ENCODE data around the gene LRPPRC. TPM values are rescaled to one million over a fixed set of nuclear protein-coding genes. Genes with fewer than 3 reads are reported as not detected.

LRPPRC gene
- total and polyA plus RNA-seq, 9 of the 15 experiments (the other 6 are each of a cell fraction or from before 2014, with no cell fraction given), result 41.5 to 214 (median 138) TPM

DNA sequence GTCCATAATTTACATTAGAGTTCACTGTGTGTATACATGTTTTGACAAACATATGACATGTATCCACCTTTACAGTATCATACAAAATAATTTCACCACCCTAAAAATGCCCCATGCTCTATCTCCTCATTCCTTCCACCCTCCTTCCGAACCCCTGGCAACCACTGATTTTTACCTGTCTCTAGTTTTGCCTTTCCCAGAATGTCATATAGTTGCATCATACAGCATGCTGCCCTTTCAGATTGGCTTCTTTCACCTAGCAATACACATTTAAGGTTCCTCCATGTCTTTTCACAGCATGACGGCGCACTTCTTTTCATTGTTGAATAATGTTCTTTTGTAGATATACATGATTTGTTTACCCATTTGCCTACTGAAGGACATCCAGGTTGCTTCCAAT lies 10.4 kb downstream of the LRPPRC start:
- DNase-seq (ENCODE audit: extremely low read depth in 1 of 4, low spot score in 3 of 4) (peak in 1 of 4 experiments; percentile 16), FAIRE-seq (no peak), ATAC-seq (peak; percentile 79)
- Histone ChIP-seq H3K4me3 (no peak overlapping the region), H3K79me2 (ENCODE audit: control insufficient read depth, insufficient read depth, low read length) (peaks cover 89% of the 10 kb centered on the region), H3K4me1 (replicated peaks in 1 of 2; ENCODE audit: control insufficient read depth in 2 of 2, insufficient read depth in 2 of 2, low read length in 2 of 2) (peaks cover 0 to 4% of the 10 kb centered on the region in 2 experiments; a peak in 2 of 5 replicates), H2AFZ (ENCODE audit: low read depth, low read length) (no peak overlapping the region), H4K20me1 (replicated peaks; ENCODE audit: control insufficient read depth, insufficient read depth, low read length) (no peaks in the 10 kb centered on the region; the same call in 1 of the 2 replicates), H3K4me2 (ENCODE audit: insufficient read depth, low read length) (no peak overlapping the region), H3K9ac (ENCODE audit: insufficient read depth in 1 of 2, low read depth in 2 of 2, low read length in 2 of 2) (no peak overlapping the region), H3K27ac (ENCODE audit: extremely low read depth, low read depth, low read length) (peak overlapping the region; percentile 32), H3K9me3 (replicated peaks; ENCODE audit: control insufficient read depth, insufficient read depth, low read depth, low read length) (no peaks in the 10 kb centered on the region), H3K9me1 (ENCODE audit: control insufficient read depth, insufficient read depth, low read length) (no peaks in the 10 kb centered on the region), H3K36me3 (ENCODE audit: control insufficient read depth, insufficient read depth, low read length) (peaks cover 94% of the 10 kb centered on the region), H3K27me3 (ENCODE audit: control insufficient read depth in 2 of 2, insufficient read depth in 2 of 2, low read length in 2 of 2) (no peaks in the 10 kb centered on the region)
- in situ Hi-C loops (cut with MboI) (no loop called here), intact Hi-C loops (cut with micrococcal nuclease) (no loop called here)
- CTCF ChIA-PET (ENCODE audit: low intra/inter-chr PET ratio), result no interaction called here
- BruUV-seq (replicated peaks), result no TSS peak
- 80% methylated on average over 3 of the region's 3 CpGs for WGBS (ENCODE audit: insufficient coverage, low coverage, missing lambda C conversion rate)
- POLR2A ChIA-PET, result interaction anchor here (0.8 to 1.5 kb wide), 4 partner anchors 7 to 27 kb away, joined by 3 to 6 read pairs (median 3); no protein-coding TSS in a partner anchor
- TF ChIP-seq NR4A1 (CRISPR knock-in tag; IDR thresholded peaks at IDR 0.05) (no peak), NR4A1 (tag; IDR thresholded peaks at IDR 0.05) (0 out of 2 replicates have a peak, but pooled peaks have one; percentile 64), DPF2 (IDR thresholded peaks at IDR 0.05) (no peak), ILK (tag; IDR thresholded peaks at IDR 0.05; ENCODE audit: borderline replicate concordance, low read depth) (no peak), MTA2 (IDR thresholded peaks at IDR 0.05; ENCODE audit: low read depth) (no peak), HDAC6 (IDR thresholded peaks at IDR 0.05; ENCODE audit: low read depth, low read length) (no peak), NFXL1 (CRISPR knock-in tag; IDR thresholded peaks at IDR 0.05) (no peak; the same call in 1 of the 2 replicates), ZNF165 (CRISPR knock-in tag; IDR thresholded peaks at IDR 0.05; ENCODE audit: borderline replicate concordance) (no peak), BRD9 (IDR thresholded peaks at IDR 0.05; ENCODE audit: low read depth, partially characterized antibody) (peak; percentile 51), ZEB2 (IDR thresholded peaks at IDR 0.05) (peak; percentile 68), POLR2H (tag; IDR thresholded peaks at IDR 0.05; ENCODE audit: low read depth) (peak; percentile 28), RFX1 (IDR thresholded peaks at IDR 0.05) (peak; percentile 18; the same call in 1 of the 2 replicates), MTF1 (CRISPR knock-in tag; IDR thresholded peaks at IDR 0.05; ENCODE audit: borderline replicate concordance) (no peak), MECOM (CRISPR knock-in tag; IDR thresholded peaks at IDR 0.05) (peak; percentile 57; the same call in 1 of the 2 replicates), CEBPG (CRISPR knock-in tag; IDR thresholded peaks at IDR 0.05) (peak; percentile 95), CEBPG (tag; conservative IDR thresholded peaks at IDR 0.05 in 1 of 2, IDR thresholded peaks at IDR 0.05 in 1 of 2) (peak; percentile 50 to 96; a peak in 3 of 4 replicates), MEF2D (tag; conservative IDR thresholded peaks at IDR 0.05; ENCODE audit: low read depth) (0 out of 2 replicates have a peak, but pooled peaks have one; percentile 49), HDAC2 (IDR thresholded peaks at IDR 0.05) (no peak), PCBP2 (IDR thresholded peaks at IDR 0.05; ENCODE audit: low read depth, low read length, poor library complexity, severe bottlenecking) (no peak), XRCC5 (IDR thresholded peaks at IDR 0.05; ENCODE audit: low read depth, low read length) (no peak), DNMT1 (IDR thresholded peaks at IDR 0.05) (no peak), RB1 (IDR thresholded peaks at IDR 0.05; ENCODE audit: low read depth) (no peak), NFRKB (IDR thresholded peaks at IDR 0.05; ENCODE audit: low read depth) (no peak), SMARCA4 (IDR thresholded peaks at IDR 0.05) (0 out of 2 replicates have a peak, but pooled peaks have one; percentile 27), MTA1 (IDR thresholded peaks at IDR 0.05; ENCODE audit: borderline replicate concordance) (no peak)
- TF ChIP-seq, protein P1, sequence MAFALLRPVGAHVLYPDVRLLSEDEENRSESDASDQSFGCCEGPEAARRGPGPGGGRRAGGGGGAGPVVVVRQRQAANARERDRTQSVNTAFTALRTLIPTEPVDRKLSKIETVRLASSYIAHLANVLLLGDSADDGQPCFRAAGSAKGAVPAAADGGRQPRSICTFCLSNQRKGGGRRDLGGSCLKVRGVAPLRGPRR (CRISPR knock-in tag; IDR thresholded peaks at IDR 0.05), result no peak
- TF ChIP-seq, protein P2, sequence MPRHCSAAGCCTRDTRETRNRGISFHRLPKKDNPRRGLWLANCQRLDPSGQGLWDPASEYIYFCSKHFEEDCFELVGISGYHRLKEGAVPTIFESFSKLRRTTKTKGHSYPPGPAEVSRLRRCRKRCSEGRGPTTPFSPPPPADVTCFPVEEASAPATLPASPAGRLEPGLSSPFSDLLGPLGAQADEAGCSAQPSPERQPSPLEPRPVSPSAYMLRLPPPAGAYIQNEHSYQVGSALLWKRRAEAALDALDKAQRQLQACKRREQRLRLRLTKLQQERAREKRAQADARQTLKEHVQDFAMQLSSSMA (CRISPR knock-in tag; IDR thresholded peaks at IDR 0.05), result no peak

Data from K562 (cell line).